GM19395 (cell line): ENCODE data around the gene ASIC2.

Experiments used
- ATAC-seq: cut with Tn5 transposase; IDR thresholded peaks from one replicate; pipeline ENCODE4 v1.9.1; 2021; ENCODE audit warnings: mild to moderate bottlenecking, moderate library complexity; ENCODE audit not compliant: unreplicated experiment

ASIC2 gene

DNA sequence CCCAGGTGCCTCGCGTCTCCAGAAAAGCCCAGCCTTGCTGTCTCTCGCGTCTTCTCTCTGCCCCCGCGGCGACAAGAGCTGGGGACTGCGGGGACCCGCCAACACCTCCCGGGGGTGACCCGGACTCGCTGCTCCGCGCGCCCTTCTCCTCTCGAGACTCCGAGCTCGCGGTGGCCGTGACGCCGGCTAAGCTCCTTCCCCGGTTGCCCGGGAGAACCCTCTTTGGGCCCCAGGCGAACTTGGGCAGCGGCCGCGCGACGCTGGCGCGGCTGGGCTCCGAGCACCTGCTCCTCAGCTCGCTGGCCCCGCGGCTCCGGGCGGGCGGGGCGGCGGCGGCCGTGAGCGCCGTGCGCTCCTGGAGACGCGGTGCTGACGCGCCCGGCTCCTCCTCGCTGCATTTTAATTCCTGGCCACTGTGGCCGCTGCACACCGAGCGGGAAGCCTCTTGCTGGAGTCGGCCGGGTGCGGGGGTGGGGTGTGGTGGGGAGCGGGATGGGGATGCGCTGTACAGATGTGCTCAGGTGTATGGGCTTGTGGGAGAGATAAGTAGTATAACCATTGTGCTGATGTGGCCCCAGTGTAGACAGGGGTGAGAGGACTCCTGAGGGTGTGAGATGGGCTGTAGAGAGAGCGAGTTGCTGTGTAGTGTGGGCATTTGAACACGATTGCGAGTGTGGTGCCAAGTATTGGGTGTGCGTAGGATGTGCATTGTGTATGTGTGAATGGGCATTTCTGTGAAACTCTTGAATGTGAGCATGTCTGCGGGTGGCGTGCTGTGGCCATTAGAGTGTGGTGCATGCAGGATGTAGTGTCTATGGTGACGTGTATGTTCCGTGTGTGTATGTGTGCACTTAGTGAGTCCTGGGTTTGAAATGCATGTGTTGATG lies at the start of gene ASIC2:
TSS of gene ASIC2 (minus strand) at position 315 of the 887 bp plus-strand sequence.
- ATAC-seq = no peak

DNA sequence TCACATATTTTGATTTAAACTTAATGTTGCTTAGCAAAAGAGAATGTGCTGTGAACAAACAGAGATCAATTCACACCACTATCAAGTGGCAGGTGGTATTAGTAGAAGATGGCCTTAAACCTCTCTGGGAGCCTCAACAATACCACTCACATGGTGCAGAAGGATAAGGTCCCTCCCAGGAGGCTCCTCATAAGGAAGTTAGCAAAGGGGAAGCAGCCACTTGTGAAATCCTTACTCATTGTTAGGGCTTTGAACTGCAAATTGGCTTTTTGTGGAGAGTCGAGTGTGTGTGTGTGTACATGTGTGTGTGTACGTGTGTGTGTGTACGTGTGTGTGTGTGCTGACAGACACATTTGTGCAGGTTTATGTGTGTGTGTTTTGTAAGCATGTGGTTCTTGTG lies 48.9 kb upstream of the ASIC2 start:
- ATAC-seq = no peak

DNA sequence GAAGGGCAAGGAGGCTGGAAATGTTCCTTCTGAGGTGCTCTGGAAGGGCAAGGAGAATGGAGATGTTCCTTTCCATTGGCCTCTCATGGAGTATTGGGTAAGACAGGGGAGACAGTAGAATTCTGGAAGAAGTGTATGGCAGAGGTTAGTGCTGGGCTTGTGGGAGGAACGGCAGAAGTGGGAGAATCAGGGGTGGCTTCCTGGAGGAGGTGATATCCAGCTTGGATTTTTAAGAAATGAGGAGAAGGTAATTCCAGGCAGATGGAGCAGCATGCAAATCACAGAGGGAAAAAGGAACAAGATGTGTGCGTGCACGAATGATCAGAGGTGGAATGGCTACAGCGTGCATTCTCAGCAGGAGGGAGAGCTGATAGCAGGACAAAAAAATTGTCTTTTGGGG lies 45.1 kb upstream of the ASIC2 start:
- no peak for ATAC-seq

DNA sequence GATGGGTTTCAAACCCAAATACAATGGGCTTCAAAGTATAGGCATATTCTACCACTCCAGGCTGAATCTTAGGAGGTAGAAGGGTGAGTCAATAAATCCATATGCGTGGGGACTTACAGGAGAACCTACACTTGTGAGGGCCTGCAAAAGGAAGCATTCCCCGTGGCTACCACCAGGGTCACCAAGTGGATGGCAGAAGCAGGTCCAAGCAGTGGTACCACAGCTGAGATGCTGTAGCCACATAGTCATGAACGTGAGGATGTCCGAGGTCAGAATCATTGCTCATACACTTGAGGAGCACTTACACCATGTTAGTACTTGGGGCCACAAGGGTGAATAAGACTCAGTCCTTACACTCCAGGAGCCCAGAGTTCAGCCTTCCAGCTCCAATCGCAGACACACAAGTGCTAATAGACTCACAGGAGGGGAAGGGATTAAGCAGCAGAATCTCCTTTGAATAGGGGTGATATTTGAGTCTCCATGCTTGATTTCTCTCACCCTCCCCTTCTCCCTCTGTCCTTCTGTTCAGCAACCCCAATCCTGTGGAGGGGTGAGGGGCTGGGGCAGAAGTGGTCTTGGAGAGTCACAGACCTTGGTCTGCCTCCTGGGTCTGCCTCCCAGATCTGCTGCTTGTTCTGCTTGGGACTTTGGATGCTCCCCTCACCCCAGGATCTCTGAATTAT lies 42.5 kb upstream of the ASIC2 start:
- no peak for ATAC-seq

DNA sequence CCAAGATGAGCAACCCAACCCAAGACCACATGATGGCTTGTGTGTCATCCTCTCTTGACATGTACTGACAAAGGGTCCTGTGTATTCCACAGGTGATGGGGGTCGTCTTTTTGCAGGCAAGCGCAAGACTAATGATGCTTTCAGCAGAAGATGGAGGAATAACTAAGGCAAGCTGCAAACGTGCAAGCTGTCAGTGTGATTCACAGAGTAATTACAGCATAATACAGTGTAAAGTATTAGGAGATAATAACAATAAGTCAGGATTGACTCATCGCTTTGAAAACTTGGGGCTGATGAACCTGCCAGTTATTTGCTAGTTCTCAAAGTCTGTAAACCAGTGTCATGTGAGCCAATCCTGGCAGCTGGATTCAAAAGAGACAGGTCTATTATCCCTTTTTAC lies 41.6 kb upstream of the ASIC2 start:
- ATAC-seq = no peak

DNA sequence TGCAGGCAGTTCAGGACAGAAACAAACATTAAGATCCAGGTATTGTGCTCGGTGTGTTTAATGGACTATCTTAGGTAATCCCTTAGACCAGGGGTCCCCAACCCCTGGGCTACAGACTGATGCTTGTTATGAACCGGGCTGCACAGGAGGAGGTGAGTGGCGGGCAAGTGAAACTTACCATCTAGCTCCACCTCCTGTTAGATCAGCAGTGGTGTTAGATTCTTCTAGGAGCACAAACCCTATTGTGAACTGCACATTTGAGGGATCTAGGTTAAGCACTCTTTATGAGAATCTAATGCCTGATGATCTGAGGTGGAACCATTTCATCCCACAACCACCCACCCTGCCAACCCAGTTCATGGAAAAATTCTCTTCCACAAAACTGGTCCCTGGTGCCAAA lies 37.8 kb upstream of the ASIC2 start:
- ATAC-seq = no peak

DNA sequence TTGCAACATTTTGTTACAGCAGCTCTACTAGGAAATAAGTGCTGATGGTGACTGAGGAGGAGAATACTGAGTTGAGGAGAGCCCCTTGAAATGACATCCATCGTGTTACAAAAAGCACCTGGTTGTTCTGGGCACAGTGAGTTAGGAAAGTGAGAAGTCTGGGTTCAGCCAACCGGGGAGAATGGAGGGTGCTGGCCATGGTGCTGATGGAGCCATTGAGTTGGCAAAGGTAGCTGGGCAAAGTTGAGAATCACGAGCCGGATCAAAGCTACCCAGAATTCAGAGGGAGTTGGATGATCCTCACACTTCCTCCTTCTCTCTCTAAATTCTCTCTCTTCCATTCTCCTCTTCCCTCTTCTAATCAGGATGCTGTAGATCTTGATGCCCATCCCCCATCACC lies 35.0 kb upstream of the ASIC2 start:
- no peak for ATAC-seq

DNA sequence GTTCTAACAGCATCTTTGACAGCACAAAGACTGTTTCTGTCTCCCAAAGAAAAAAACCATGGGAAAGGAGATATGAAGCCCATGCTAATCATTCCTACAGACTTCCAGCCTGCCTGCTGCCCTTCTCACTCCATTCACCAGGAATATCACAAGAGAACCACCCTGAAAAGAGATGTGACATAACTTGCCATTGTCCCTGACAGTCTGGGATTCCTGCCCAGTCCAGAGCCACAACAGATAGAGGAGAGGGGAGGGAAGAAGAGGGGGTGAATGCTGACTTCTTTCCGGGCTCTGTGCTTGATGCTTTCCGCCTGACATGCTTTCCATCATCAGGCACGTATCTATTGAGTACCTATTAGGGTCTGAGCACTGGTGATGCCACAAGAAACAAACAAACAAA lies 31.6 kb upstream of the ASIC2 start:
- ATAC-seq = no peak

DNA sequence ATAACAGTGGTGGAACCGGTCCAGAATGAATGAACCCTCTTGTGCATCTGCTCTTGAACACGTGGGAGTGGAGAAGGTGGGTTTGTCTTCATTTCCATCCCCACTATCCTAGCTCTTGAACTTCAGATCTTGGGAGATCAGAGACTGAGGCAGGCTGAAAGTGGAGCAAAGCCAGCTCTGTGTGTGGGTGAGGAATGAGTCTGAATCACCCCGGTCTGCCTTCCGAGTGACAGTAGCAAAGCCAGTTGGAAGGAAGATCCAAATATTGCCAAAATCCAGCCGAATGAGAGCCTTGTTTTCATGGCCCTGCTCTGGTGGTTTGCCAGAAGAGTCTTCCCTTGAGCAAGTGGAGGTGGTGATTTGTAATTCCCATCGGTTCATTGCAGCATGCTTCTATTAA lies 29.0 kb upstream of the ASIC2 start:
- no peak for ATAC-seq

DNA sequence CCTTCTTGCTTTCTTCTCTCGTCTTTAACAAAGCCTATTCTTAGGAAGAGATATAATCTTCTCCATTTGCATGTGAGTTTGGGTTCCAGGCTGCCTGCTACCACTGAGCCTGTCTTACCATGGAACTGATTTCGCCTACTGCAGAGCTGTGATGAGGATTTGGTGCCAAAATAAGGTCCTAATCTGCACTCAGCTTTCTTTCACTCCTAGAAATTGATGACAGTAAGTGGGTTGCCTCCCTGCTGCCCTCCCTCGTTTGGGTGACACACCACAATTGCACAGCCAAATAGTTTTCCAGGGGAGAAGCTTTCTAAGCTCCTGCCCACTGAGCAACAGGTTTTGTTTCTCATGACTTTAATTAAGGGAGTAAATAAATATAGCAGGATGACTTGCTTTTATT lies 25.1 kb upstream of the ASIC2 start:
- ATAC-seq = no peak

DNA sequence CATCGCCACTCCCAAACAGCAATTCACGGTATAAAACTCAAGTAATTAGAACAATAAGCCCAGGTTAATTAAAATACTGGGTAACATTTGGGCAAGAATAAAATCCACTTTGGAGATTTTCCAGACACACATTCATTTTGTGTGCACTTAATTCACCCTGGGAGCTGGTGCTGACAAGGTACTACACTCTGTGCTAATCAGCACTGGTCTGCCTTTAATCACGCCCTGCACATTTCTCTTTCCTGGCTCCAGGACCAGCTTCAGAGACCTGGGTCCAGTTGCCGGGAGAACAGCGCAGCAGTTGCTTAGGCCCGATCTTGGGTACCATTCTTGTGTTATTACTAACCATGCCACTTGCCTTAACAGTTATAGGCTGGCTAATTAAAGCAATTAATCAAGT lies 23.7 kb upstream of the ASIC2 start:
- ATAC-seq = no peak

DNA sequence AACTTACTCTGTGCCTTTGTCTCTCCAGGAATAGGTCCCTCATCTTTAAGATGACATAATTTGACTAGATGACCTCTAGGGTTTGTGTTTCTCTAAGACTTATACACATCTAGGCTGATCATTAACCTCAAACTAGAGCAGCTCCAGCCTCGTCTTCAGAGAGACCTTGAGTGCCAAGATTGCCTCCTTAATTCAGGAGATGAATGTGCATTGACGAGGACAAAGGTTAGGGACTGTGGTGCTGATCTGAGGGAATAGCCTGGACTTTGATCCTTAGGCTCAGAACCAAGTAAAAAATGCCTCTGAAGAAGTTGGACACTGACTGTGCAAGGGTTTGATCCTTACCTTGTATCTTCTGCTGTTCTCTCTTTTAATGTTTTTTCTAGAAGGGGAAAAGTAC lies 17.2 kb upstream of the ASIC2 start:
- no peak for ATAC-seq

DNA sequence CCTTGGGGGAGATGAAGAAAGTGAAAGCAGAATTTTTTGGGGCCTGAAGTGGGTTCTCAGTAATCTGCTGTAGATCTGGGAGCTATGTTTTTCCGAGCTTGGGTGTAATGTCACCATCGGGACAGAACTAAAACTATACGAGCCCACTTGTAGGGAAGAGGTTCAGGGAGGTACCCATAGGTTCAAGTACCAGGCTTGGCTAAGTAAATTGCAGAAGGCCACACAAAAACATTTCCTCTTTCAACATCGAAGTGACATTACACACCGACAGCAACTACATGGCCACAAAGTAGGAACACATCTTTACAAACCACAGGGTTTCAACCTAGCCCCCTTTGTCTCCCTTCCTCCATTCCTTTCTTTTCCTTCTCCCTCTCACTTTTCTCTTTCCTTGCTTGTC lies 10.2 kb upstream of the ASIC2 start:
- no peak for ATAC-seq

DNA sequence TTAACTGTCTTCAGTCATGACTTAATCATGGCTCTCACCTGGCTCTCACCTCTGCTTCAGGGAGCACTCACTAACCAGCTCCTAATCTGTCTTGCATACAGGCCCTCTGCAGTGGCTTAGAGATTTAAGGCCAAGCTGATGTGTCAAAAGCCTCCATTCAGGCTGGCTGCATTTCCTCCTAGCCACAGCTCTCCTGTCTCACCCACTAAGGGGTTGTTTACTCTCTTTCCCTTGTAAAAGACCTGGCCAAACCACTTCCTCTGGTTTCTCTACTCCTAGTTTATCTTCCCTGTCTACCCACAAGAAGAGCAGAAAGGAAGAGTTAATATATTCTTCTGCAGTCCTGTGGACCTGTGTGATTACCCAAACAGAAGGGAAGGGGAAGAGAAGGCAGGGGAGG lies 9.3 kb upstream of the ASIC2 start:
- no peak for ATAC-seq

DNA sequence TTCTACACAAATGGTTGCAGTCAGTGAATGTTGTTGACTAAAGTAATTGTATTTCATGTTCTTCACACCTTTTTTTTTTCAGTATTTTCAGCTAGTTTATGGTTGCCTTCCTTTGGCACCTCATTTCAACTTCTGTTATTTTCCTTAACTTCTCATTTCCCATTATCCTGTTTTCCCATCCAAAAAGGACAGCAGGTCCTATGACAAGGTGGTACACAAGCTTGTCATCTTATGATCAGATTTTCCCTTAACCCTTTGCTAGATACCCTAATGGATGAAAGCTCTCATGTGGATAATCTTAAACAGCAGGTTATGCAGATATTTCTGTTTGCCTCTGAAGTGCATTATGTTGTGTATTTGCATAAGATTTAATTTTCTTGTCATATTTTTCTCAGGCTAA lies 7.1 kb upstream of the ASIC2 start:
- no peak for ATAC-seq

DNA sequence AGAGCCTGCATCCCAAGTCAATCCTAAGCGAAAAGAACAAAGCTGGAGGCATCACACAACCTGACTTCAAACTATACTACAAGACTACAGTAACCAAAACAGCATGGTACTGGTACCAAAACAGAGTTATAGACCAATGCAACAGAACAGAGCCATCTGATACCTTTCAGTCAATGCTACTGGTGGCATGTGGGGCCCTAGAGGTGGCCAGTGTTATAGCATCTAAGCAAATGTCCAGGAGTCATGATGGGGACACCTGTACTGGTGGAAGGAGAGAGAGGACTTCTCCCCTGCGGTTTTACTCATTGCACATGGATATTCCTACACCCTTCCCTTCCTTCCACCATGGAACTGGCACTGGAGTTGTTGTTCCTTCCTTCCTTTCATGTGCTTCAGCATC lies 6.0 kb upstream of the ASIC2 start:
- no peak for ATAC-seq

DNA sequence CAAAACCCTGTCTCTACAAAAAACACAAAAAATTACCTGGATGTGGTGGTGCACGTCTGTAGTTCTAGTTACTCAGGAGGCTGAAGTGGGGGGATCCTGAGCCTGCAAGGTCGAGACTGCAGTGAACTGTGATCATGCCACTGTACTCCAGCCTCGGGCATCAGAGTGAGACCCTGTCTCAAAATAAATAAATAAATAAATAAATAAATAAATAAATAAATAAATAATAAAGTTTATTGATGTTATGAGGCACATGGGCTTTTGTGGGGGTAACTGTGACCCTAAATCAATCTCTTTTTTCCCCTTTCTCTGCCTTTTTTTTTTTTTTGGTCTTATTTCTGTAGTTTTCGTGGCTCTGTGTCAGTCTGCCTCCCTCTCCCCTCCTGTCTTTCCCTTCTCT lies 4.5 kb upstream of the ASIC2 start:
- no peak for ATAC-seq

DNA sequence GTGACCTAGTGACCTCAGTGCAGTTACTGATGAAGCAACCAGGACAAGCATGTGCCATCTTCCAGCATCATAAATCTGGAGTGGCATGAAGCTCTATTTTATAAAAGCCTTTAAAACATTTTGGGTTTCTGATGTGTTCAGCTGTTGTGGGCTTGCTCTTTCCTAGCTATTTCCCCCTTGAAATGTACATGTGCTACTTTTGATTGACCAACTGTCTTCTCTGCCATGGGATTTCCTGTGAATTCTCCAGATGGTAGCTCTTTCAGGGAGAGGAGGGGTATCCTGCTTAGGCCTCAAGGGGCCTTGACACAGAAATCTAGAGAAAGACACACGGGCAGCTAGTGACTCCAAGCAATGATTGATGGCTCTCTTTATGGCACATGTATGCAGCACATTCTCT lies 1.9 kb upstream of the ASIC2 start:
- ATAC-seq = no peak

DNA sequence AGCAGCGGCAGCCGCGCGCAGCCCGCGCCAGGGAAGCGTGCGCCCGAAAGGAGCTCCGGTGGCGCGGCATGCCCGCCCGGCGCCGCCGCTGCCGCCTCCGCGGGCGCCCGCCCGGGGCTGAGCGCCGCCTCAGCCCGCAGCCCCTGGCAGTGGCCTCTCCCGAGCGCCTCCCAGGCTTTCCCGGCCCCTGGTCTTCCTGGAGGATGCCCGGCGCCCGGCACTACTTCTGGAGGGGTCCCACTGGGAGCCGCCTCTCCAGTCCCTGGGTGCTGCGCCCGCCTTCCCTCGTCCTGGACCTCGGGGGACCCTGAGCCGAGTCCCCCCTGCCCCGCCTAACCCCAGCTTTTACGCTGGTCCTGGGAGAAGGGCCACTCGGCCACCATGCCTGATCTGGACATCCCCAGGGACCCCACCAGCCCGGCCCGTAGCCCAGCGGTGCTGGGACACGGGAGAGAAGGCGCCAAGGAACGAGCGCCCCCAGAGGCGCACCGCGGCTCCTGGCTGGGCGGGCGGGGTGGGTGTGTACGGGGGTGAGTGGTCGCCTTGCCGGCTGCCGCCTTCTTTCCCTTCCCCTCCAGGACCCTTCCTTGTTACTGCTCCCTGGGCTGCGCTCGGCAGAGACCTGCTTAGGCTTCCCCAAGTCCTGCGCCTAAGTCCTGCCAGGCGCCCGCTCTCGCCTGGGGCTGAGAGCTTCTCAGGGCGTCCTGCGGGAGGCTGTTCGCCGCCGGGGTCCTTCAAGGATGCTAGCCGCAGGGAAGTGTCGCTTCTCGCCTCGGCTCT lies 704 bp downstream of the ASIC2 start:
- no peak for ATAC-seq

DNA sequence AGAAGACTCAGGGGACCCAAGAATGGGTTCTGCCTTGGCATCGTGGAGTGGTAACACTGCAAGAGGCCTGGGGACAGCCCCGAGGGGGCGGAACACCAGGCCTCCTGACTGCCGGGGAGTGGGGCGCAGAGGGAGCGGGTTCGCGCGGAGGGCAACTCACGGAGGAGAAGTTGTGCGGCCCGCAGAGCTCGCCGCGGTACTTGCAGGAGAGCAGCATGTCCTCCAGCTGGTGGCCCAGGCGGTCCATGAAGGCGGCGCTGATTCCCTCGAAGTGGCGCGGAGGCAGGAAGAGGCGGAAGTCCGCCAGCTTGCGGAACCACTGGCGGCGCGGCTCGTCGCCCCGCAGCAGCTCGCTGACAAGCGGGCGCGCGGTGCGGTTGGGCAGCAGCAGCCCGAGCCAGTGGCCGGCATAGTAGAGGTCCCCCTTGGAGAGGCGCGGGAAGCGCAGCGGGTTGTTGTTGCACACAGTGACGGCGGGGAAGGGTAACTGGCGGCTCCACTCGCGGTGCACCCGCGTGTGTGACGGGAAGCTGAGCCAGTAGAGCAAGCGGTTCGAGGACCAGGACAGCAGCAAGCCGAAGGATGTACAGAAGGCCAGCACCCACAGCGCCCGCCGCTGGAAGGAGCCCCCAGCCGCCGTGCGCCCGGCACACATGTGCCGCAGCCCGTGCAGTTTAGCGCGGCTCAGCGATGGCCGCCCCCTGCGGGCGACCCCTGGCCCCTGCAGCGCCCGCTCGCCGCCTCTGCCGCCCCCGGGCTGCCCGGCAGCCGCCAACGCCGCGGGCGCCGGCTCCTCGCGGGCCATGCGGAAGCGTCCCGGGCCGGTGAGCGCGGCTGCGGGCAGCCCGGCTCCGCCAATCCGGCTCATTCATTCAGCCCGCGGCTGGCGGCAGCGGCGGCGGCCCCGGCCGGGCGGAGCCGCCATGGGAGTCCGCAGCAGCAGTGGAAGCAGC lies 1.6 kb downstream of the ASIC2 start:
- ATAC-seq = no peak

DNA sequence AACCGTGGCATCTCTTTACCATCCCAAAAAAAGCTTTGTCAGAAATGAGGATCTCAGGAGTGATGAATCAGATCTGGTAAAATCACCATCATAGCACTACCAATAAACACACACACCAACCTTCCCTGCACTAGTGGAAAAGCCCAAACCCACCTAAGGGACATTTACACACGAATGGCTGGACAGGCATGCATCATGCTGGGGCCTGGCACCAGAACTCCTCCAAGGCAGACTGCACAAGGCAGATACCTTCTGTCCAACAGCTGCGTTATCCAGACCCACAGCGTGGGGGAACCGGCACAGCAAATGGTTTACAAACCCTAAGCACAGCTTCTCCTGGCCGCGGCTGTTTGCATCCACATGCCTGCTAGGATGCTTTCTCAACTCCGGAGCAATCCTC lies 2.8 kb downstream of the ASIC2 start:
- no peak for ATAC-seq
